NCI-H128 (cell line): Measurements from ENCODE around the gene DNASE1L2.
"Not testable (repeated sequence)": the region's sequence is repeated elsewhere in the genome, so short reads cannot be mapped to it uniquely, and the experiment has no call there.

ENCODE experiments used
- DNase-seq: peaks from one replicate; lab custom pipeline; 2025; ENCODE audit not compliant: unreplicated experiment; lab: John Stamatoyannopoulos, UW

DNASE1L2 gene

DNA sequence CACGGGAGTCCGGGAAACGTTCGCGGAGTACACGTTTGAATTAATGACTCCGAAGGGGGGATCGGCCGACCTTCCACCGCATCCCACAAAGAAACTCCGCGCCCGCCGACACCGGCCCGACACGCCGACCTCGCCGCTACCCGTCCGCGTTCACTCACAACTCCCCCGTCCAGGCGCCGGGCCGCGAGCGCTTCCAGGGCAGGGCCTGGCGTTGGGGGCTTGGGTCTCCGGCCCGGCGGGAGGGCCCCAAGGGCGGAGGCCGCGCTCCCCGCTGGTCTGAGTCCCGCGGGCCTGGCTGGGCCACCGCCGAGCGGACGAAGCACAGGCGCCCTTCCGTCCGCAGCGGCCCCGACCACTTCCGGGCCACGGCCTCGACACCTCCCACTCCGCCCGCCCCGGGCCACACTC is 31.3 kb downstream of the DNASE1L2 start:
- not testable (repeated sequence) for DNase-seq

DNA sequence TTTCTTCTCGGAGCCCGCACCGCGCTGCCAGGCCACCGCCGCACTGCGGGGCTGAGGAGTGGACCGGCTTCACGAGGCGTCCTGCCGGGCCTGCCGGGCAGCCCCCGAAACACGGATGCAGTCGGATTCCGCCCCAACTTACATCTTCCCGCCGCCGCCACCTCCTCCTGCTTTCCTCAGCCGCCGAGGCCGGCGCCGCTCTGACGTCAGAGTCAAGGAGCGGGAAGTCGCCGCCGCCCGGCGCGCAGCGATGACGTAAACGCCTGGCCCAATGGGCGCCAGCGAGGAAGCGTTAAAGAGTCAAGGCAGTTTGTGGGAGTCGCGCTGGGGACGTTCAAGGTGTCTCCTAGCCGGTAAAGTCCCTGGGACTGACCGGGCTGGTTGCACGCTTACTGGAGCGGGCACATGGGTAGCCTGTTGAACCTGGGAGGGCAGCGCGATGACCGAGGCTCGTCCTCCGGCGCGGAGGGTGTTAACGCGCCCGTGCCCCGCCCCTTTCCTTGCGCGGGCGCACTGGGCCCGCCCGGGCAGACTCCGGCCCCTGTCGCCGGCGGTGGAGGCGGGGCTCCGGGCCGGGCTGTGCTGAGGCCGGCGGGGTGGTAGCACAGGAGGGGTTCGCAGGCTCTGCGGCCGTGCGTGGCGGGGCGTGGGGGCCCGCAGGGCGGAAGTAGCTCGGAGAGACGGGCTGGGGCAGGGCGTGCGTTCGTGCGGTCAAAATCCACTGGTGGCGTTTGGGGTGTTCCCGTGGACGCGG is 31.8 kb downstream of the DNASE1L2 start, which contains the start of gene RNPS1:
TSS of gene RNPS1 (minus strand) at position 214 of the 754 bp plus-strand sequence. CDS start 3,483 bp downstream, outside the sequence.
- DNase-seq = peak; percentile 79

DNA sequence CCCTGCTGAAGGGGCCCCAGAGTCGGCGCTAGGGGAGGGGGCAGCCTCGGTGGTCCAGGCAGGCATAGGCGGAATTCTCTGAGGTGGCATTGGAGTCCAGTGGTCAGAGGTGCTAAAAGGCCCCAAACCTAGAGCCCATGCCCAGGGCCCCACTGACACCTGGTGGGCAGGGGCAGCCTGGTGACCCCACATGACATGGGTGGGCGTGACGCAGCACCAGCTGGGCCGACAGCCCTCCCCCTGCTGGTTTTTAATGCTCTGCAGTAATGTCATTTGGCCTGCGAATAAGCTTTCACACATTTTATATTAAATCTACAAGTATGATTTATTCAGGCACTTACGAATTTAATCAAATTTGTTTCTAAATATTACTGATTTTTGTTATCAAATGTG is 33.8 kb downstream of the DNASE1L2 start:
- no peak for DNase-seq

DNA sequence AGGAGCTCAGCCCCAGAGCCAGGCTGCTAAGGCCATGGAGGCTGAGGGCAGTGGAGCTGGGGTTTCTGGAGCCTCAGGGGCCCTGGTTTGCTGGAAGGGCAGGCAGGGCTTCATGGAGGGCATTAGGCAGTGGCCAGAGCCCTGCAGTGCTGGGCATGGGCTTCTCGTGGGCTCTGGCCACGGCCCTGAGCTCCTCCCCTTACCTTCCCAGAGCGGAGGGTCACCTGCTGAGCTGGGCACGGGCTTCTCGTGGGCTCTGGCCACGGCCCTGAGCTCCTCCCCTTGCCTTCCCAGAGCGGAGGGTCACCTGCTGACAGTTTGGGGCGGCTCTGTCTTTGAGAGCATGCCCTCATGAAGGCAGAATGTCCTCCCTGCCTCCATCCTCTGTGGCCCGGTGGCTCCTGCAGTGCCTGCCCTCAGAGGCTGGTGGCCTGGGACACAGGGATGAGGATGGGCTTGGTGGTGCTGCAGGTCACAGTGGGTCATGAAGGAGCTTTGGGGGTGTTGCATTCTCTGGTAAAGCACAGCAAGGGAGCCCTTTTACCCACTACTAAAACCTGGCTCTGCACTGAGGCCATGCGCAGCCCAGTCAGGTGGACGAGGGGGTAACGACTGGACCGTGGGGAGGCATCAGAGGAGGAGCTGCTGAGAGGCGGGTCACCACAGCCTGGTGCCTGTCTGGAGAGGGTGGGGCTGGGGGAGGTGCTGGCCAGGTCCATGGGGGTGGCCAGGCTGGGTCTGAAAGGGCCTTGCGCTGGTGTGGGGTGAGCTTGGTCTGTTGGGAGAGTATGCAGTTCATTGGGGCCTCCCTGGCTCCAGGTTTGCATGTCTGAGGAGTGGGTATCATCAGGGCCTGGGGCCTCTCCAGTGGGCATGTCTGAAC is 34.6 kb downstream of the DNASE1L2 start:
- no peak for DNase-seq

DNA sequence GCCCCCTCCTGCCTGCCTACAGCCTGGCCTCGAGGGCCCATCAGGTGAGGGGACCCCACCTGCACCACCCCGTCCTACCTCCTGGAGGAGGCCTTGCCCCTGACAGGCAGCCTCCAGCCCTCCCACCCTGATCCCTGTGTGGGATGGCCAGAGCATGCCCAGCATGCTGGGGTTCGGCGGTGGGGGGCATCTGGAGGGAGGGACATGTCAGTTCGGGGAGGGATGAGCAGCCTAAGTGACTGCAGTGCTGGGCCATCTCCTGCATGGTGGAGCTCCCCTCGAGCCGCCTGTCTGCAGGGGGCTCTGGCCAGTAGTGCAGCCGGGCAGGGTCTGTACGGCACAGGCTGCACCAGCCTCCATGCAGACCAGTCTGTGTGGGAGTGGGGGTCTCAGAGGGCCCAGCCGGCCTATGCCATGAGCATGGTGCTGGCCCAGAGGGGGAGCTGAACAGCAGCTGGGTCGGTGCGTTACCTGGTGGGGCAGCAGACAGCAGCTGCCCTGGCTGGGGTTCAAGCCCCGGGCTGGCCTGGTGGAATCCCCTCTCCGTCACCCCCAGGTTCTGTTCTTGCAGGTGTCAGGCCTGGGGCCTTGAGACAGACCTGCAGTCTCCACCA is 35.7 kb downstream of the DNASE1L2 start:
- no peak for DNase-seq

DNA sequence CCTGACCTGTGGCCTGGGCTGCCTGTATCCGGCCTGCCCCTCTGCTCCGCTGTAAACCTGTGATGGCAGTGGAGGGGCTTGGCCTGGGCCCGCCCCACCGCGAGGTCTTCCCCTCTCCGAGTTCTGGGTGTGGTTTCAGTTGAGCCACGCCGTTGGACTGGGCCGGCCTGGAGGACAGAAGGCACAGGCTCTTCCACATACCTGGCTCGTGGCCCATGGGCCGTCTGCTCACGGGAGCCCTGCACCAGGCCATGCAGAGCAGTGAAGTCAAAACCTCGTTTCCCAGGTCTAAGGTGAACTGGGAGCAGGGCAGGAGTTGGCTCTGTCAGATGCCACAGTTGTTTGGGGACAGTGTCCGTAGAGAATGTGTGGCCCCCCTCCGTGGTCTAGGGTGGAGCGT is 37.2 kb downstream of the DNASE1L2 start:
- DNase-seq = no peak

DNA sequence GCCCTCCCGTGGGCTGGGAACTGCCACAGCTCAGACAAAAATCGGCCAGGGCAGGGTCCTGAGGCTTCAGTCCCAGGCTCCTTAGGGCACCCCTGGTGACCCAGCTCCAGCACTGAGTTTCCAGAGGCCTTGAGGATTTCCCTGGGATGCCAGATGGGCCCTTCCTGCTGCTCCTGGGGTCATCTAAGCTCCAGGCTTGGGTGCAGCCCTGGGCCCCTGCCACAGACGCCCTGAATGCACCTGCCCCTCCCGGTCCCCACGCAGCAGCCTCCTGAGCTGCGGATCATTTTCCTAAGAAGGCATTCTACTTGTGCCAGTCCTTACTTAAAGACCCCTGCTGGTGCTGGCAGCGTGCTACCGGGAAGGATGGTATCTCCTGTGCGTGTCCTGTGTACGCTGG is 37.7 kb downstream of the DNASE1L2 start:
- no peak for DNase-seq

DNA sequence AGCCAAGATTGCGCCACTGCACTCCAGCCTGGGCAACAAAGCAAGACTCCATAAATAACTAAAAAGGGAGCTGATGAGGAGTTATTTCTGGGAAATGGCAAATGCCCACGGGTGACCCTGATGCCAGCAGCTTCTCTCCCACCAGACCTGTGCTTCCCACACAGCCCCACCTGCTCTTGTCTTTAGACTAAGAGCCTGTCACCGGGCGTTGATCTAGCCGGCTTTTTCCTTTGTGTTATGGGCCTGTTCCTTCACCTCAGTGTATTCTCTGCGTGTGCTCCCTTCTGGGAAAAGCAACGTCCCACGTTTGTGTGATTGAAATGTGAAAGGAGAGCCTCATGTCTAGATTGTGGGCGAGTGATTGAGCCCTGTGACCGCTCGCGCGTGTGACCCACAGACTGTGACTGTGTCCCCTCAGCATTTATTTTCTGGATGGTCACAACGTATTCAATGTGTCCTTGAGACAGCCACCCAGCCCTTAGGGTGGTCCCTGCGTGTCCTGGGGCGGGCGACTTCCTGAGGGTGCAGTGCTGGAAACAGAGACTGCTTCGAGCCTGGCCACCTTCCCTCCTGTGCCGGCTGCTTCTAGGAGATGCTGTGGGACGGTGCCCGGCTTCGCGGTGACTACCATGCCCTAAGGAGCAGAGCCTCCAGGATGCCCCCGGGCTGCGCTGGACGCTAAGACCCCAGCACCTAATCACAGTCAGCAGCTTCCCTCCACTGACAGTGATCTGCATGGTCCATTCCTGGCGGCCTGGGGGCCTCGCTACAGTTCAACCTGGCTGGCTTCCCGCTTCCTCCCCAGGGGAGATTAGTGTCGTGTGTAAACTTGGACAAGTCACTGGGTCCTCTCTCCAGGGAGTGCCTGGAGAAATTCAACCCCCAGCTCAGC is 39.5 kb downstream of the DNASE1L2 start:
- DNase-seq = no peak

DNA sequence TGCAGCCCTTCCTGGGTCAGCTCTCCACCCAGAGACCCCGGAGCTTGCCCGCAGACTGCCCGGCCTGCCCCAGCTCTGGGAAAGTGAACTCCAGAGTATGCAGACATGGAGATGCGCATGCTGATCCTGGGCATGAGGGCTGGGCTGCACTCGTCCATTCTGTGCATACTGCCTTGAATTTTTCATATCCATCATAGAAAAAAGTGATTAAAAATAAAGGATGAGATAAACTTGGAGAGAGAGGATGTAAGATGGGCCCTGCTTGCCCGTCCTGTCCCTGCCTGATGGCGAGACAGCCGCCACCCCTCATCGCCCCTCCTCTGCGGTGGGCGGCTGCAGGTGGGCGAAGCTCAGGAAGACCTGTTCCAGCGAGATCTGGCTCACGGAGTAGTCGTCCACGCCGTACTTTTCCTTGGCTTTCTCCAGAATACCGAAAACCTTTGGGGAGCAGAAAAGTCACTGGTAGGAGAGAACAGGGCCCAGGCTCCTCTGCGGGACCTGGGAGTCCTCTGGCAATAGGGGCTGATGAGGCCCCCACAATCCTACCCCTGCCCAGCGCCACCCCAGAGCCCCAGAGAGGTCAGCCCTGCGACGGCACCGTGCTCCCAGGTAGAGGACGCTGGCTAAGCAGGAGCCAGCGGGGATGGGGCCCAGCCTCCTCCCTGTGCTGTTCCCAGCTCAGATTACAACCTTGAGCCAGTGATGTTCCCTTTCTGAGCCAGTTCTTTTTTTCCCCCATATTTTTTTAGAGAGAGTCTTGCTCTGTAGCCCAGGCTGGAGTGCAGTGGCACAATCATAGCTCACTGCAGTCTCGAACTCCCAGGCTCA is 40.3 kb downstream of the DNASE1L2 start:
- DNase-seq = no peak

DNA sequence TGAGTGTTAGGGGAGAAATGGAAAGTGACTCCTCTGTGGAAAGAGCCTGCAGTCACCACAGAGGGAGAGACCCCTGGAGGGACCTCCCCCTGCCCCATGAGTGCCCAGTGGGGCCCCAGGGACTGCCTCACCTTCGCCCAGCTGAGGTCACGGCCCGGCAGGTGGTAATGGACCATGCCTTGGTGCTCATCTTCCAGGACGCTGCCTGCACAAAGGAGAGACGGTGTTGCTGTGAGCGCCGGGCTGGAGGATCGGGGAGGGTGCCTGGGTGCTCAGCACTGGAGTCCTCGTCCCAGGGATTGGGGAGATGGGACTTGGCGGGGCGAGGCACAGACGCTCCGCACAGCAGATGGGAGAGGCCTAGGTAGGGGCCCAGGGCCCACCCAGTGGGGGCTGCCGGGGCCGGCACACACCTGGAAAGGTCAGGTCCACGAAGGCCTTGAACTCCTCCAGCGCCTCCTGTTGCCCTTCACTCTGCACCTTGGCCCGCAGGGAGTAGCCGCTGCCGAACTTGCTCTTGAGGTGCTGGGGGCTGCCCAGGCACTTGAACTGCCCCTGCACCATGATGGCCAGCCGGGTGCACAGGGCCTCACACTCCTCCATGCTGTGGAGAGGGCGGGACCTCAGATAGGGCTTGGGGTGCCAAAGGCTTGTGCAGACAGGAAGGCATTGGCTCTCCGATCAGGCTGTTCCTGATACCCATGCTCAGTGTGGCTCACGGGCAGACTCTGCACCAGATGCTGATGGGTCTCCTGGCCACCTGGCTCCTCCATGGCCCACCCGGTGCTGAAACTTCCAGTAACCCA is 41.4 kb downstream of the DNASE1L2 start:
- DNase-seq = no peak

DNA sequence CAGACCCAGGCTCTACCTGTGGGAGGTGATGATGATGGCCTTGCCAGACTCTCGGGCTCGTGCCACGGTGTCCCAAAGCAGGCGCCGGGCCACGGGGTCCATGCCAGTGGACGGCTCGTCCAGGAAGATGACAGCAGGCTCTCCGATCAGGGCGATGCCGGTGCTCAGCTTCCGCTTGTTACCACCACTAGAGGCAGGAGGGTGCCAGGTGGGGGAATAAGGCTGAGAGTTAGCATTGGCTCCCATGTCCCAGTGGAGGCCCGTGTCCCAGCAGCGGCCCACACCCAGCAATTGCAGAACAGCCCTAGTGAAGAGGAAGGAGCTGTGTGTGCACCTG is 42.0 kb downstream of the DNASE1L2 start:
- no peak for DNase-seq

DNA sequence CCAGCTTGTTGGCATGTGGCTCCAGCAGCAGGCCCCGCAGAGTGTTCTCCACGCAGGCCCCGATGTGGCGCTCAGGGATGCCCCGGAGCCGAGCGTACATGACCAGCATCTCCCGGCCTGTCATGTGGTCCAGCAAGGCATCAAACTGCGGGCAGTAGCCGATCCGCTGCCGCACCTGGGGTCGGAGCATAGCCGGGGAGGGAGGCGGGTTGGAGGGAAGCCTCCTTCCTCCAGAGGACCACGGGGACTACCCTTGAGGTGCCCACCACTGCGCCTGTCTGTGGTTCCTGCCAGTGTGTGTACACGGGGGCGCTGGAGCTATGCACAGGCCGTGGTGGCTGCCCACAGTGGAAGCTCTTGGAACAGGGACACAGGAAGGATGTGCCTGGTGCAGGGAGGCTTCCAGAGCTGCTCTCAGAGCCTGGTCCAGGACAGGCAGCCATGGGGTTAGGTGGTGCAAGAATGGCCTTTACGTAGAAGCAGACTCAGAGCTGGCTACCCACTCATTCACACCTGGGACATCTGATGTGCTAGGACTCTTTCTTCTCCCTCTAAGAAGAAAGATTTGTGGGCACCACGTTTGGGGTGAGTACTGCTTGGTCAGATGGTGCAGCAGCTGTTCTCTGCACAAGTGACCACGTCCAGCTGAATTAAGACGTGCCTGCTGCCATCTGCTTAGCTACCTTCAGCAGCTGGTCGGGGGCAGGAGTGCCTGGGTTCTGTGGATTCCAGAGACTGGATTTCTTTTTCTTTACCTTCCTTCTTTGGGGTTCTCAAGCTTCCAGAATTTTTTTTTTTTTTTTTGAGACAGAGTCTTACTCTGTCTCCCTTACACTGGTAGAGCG is 42.9 kb downstream of the DNASE1L2 start:
- no peak for DNase-seq

DNA sequence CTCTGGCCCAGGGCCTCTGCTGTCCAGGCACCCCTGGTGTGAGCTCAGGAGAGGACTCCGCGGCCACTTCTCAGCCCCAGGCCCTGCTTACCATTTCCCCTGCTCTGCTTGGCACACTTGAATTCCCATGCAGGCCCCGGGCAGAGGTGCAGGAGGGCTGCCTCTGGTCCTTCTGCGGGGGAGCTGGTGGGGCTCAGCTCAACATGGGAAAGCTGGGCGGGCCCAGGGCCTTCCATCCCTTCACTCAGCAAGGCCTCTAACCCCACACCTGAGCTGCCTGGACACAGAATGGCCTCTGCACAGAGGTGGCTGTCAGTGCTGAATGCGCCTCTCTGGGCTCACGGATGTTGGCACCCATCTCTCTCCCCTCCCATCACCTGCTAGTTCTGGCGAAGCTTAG is 44.2 kb downstream of the DNASE1L2 start:
- DNase-seq = no peak

DNA sequence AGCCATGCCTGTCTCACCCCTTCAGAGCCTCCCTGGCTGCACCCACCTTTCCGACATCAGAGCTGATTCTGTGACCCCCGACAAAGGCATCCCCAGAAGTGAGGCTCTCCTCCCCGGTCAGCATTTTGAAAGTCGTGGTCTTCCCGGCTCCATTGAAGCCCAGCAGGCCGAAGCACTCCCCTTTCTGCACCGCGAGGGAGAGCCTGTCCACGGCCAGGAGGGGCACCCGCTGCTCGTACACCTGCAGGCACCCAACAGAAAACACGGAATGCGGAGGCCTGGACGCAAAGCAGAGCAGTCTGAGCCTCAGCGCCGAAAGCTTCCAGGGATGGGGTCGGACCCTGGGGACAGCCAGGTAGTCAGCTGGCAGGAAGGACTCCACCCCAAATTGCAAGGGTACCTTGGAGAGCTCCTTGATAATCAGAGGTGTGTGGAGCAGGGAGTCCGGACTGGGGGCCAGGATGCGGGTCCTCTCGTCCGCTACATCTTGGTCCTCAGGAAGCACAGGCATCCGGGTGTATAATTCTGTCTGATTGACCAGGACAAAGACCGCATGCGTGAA is 44.8 kb downstream of the DNASE1L2 start:
- no peak for DNase-seq

DNA sequence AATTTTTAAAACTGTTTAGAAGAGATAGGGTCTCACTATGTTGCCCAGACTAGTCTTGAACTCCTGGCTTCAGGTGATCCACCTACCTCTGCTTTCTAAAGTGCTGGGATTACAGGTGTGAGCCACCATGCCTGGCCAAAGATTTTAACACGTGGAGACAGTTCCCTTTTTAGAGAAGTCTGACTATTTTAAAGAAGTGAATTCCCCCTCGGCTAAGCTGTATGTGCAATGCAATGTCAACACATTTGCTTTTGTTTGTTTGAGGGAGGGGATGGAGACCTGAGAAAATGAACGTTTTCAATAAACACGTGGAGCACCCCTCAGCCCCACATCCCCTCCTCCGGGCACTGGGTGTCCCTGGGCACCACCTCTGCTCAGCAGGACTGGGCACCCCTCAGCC is 46.0 kb downstream of the DNASE1L2 start:
- DNase-seq = no peak

DNA sequence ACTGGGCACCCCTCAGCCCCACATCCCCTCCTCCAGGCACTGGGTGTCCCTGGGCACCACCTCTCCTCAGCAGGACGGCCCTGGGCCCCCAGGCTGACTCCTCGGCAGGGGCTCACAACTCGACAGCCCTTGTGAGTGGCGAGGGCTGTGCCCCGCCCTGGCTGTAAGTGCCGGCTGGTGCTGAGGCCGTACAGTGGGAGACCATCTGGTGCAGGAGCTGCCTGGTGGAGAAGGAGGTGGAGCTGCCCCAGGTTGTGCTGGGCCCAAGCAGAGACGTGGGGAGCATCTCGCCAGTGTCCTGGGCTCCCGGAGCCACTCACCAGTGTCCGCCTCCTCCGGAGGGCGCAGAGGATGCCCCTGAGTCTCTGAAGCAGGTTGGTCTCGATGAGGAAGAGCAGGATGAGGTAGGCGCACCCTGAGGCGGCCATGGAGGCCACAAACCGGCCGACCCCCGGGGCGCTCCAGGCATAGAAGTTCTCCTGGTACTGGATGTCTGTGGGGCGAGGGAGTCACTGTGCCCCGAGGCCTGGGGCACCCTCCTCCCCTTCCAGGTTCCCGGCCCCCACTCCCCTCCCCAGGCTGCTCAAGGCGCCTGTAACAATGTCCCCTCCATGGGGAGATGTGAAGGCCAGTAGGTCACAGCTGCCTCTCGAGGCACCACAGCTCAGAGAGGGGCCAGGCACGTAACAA is 46.8 kb downstream of the DNASE1L2 start:
- DNase-seq = no peak

DNA sequence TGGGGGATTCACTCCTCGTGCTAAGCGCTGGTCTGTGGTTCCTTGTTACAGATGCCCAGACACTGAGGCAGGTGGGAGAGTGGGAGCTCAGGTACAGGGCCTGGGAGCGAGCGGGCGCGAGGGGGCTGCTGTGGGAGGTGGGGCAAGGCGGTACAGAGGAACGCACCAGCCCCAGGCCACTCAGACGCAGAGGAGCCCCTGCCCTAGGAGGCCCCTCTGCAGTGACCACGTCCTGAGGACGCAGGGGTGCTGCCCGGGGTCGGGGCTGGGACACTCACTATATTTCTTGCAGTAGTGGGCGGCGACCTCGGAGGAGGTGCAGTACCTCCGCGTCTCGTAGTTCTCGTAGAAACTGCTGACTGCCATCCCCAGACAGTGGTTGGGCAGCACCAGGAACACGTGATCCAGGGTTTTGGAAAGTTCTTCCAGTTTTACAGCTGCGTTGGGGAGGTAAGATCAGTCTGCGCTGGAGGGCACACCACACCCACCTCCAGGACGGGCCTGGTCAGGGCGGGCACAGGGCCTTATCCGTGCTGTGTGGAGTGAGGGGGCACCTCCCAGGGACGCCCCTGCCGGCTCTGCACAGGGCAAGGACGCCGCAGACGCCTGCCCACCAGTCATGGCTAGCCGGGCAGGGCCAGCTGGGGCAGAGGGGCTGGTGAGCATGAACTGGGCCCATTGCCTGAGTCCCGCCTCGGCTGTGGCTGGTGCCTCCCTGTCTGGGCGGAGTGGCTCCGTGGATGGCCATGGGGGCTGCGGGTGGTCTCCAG is 47.9 kb downstream of the DNASE1L2 start:
- DNase-seq = no peak
